Astrocyte (in vitro differentiated cells and primary cell): ENCODE results near the gene SERINC4. TPM values are rescaled to one million over a fixed set of nuclear protein-coding genes. Genes with fewer than 3 reads are reported as not detected.
"Not testable (repeated sequence)": the region's sequence is repeated elsewhere in the genome, so short reads cannot be mapped to it uniquely, and the experiment has no call there.

Experiments
- DNase-seq: peaks from one replicate; pipeline ENCODE4 v3.0.0-alpha.2; 2010; ENCODE audit warnings: low read depth
- FAIRE-seq: peaks from 2 replicates; lab custom pipeline; 2011; peaks lifted over from hg19 to GRCh38; lab: Jason Lieb, UNC
- H2AFZ ChIP-seq: 2 replicates; pipeline ENCODE4 v1.6.0; 2012; ENCODE audit warnings: low read depth, low read length, inconsistent platforms
- H3K27ac ChIP-seq: 2 replicates; pipeline ENCODE4 v1.5.1; 2011; ENCODE audit warnings: low read depth, low read length, inconsistent platforms
- H3K27me3 ChIP-seq: 2 replicates; pipeline ENCODE4 v1.6.0; 2011; ENCODE audit warnings: low read length, inconsistent platforms; ENCODE audit not compliant: insufficient read depth
- H3K36me3 ChIP-seq: 2 replicates; pipeline ENCODE4 v1.5.1; 2011; ENCODE audit warnings: low read length, inconsistent platforms; ENCODE audit not compliant: insufficient read depth
- H3K4me1 ChIP-seq: 2 replicates; pipeline ENCODE4 v1.5.1; 2011; ENCODE audit warnings: low read length, inconsistent platforms; ENCODE audit not compliant: insufficient read depth
- H3K4me2 ChIP-seq: 2 replicates; pipeline ENCODE4 v1.6.0; 2012; ENCODE audit warnings: low read length, inconsistent platforms
- H3K4me3 ChIP-seq: 2 replicates; pipeline ENCODE4 v1.5.1; 2011; ENCODE audit warnings: low read depth, mild to moderate bottlenecking, low read length, inconsistent platforms; ENCODE audit not compliant: insufficient read depth
- H3K79me2 ChIP-seq: 2 replicates; pipeline ENCODE4 v1.6.0; 2012; ENCODE audit warnings: mild to moderate bottlenecking, low read length, inconsistent platforms; ENCODE audit not compliant: insufficient read depth
- H3K9ac ChIP-seq: 2 replicates; pipeline ENCODE4 v1.6.0; 2012; ENCODE audit warnings: mild to moderate bottlenecking, low read length, inconsistent platforms
- H3K9me3 ChIP-seq: 2 replicates; pipeline ENCODE4 v1.5.1; 2012; ENCODE audit warnings: low read depth, mild to moderate bottlenecking, low read length, inconsistent platforms; ENCODE audit not compliant: insufficient read depth
- H4K20me1 ChIP-seq: 2 replicates; pipeline ENCODE4 v1.6.0; 2012; ENCODE audit warnings: low read length, inconsistent platforms; ENCODE audit not compliant: insufficient read depth
- H3K27ac Mint-ChIP-seq: one replicate; pipeline ENCODE4 v1.8.0; 2021; ENCODE audit warnings: mild to moderate bottlenecking, mixed read lengths; ENCODE audit not compliant: unreplicated experiment
- H3K27me3 Mint-ChIP-seq: one replicate; pipeline ENCODE4 v1.8.0; 2021; ENCODE audit warnings: low read depth, mixed read lengths; ENCODE audit not compliant: unreplicated experiment
- H3K36me3 Mint-ChIP-seq: one replicate; pipeline ENCODE4 v1.8.0; 2021; ENCODE audit warnings: low read depth, mixed read lengths; ENCODE audit not compliant: unreplicated experiment
- H3K4me1 Mint-ChIP-seq: one replicate; pipeline ENCODE4 v1.8.0; 2021; ENCODE audit warnings: low read depth, mixed read lengths; ENCODE audit not compliant: unreplicated experiment
- H3K4me3 Mint-ChIP-seq: one replicate; pipeline ENCODE4 v1.8.0; 2021; ENCODE audit warnings: mild to moderate bottlenecking, moderate library complexity, mixed read lengths; ENCODE audit not compliant: unreplicated experiment
- H3K9me3 Mint-ChIP-seq: one replicate; pipeline ENCODE4 v1.8.0; 2021; ENCODE audit warnings: mild to moderate bottlenecking, mixed read lengths; ENCODE audit not compliant: unreplicated experiment
- CTCF ChIP-seq: IDR thresholded peaks from 2 replicates; pipeline ENCODE4 v1.5.1; 2011; ENCODE audit warnings: low read depth, mild to moderate bottlenecking, inconsistent platforms, low read length, moderate library complexity; ENCODE audit not compliant: insufficient read depth
- EZH2 ChIP-seq: IDR thresholded peaks from 2 replicates; pipeline ENCODE4 v1.6.1; 2012; ENCODE audit warnings: mild to moderate bottlenecking, low read length, inconsistent platforms; ENCODE audit not compliant: insufficient read depth
- microRNA-seq: library from miRNA; unstranded; fragments of <30 nt; microRNA quantifications from one replicate; pipeline ENCODE4 v1.2.0, GENCODE V29; 2020
- total RNA-seq: library from RNA; stranded (reverse); gene quantifications from 2 replicates; pipeline ENCODE4 v1.2.1, GENCODE V29; 2021

Gene SERINC4
- total RNA-seq, 1 donor from 2014 or later: 0.30 TPM

GRCh38 chr15:43748376-43748775, 51.6 kb downstream of the SERINC4 start:
- DNase-seq (no peak), FAIRE-seq (no peak)
- H3K4me1 ChIP-seq: peaks cover 16% of the 10 kb centered on the region
- H3K4me2 ChIP-seq: peak overlapping the region; percentile 86
- H3K4me3 Mint-ChIP-seq: peak overlapping the region; percentile 97
- no peaks in the 10 kb centered on the region for H3K9me3 ChIP-seq
- peaks cover 14% of the 10 kb centered on the region for H3K4me1 Mint-ChIP-seq
- H4K20me1 ChIP-seq: peaks cover 64% of the 10 kb centered on the region
- no peak for TF ChIP-seq EZH2
- no peak for TF ChIP-seq CTCF
- H3K4me3 ChIP-seq: peak overlapping the region; percentile 70
- no peak overlapping the region for H2AFZ ChIP-seq
- peaks cover 2% of the 10 kb centered on the region for H3K36me3 Mint-ChIP-seq
- H3K36me3 ChIP-seq: peaks cover 19% of the 10 kb centered on the region
- H3K9ac ChIP-seq: peak overlapping the region; percentile 71
- no peaks in the 10 kb centered on the region for H3K27me3 ChIP-seq
- peaks cover 73% of the 10 kb centered on the region for H3K79me2 ChIP-seq
- H3K9me3 Mint-ChIP-seq: no peaks in the 10 kb centered on the region
- no peak overlapping the region for H3K27ac ChIP-seq
- no peaks in the 10 kb centered on the region for H3K27me3 Mint-ChIP-seq
- H3K27ac Mint-ChIP-seq: no peak overlapping the region

- DNase-seq: peak; percentile 36
- peaks cover 58% of the 10 kb centered on the region for H3K79me2 ChIP-seq
- H3K4me3 ChIP-seq: peak overlapping the region; percentile 70
- H3K9me3 Mint-ChIP-seq, H3K36me3 ChIP-seq, H3K27me3 Mint-ChIP-seq, H3K27me3 ChIP-seq, H3K36me3 Mint-ChIP-seq, H3K4me1 Mint-ChIP-seq, H3K9me3 ChIP-seq, FAIRE-seq: not testable (repeated sequence)
- H3K27ac ChIP-seq: peak overlapping the region; percentile 94
- H3K4me3 Mint-ChIP-seq: peak overlapping the region; percentile 97
- H2AFZ ChIP-seq: peak overlapping the region; percentile 56
- H3K4me1 ChIP-seq: peaks cover 16% of the 10 kb centered on the region
- peak overlapping the region; percentile 98 for H3K9ac ChIP-seq
- H3K27ac Mint-ChIP-seq: peak overlapping the region; percentile 98
- H3K4me2 ChIP-seq: peak overlapping the region; percentile 86
- H4K20me1 ChIP-seq: peaks cover 50% of the 10 kb centered on the region
Observed at GRCh38 chr15:43746903-43747309, 53.1 kb downstream of the SERINC4 start.

- Histone ChIP-seq H3K4me2 (peak within 1 kb of the TSS; percentile 86), H4K20me1 (peaks cover 44% of the 10 kb centered on the region), H3K27ac (peak within 1 kb of the TSS; percentile 94), H3K9ac (peak within 1 kb of the TSS; percentile 98), H3K4me3 (peak within 1 kb of the TSS; percentile 70), H3K4me1 (peaks cover 16% of the 10 kb centered on the region), H2AFZ (peak within 1 kb of the TSS; percentile 80), H3K79me2 (peaks cover 53% of the 10 kb centered on the region)
- H3K27me3 Mint-ChIP-seq, H3K27me3 ChIP-seq, H3K36me3 Mint-ChIP-seq, H3K4me1 Mint-ChIP-seq, H3K9me3 ChIP-seq, H3K9me3 Mint-ChIP-seq, FAIRE-seq, H3K36me3 ChIP-seq: not testable (repeated sequence)
- peak within 1 kb of the TSS; percentile 97 for H3K4me3 Mint-ChIP-seq
- peak within 1 kb of the TSS; percentile 98 for H3K27ac Mint-ChIP-seq
- peak; percentile 80 for DNase-seq
Observed at GRCh38 chr15:43746245-43746902, 53.6 kb downstream of the SERINC4 start, which contains the start of gene PDIA3. Gene PDIA3, plus strand, starts transcription at chr15:43746438. Its CDS starts 102 bp downstream, at chr15:43746540.

Small RNA genes lying within 50 kb of the gene (microRNA-seq; reads per million reads assigned to microRNA genes)
- not detected for gene MIR1282

Other genes starting within 250 kb of the SERINC4 start
- 21.4 and 26.0 TPM in 2 replicates for gene PPIP5K1, start 210.0 kb downstream of the SERINC4 start, total RNA-seq
- gene CKMT1B, start 206.2 kb downstream of the SERINC4 start, total RNA-seq: 0.72 and 0.89 TPM in 2 replicates
- gene STRC, start 181.4 kb downstream of the SERINC4 start, total RNA-seq: 0.25 and 0.29 TPM in 2 replicates
- gene CATSPER2, start 151.4 kb downstream of the SERINC4 start, total RNA-seq: 2.0 and 3.3 TPM in 2 replicates
- gene CKMT1A, start 106.4 kb downstream of the SERINC4 start, total RNA-seq: 1.2 TPM in 2 replicates
- gene PDIA3, start 53.8 kb downstream of the SERINC4 start, total RNA-seq: 777 and 911 TPM in 2 replicates
- gene ELL3, start 23.3 kb downstream of the SERINC4 start, total RNA-seq: 3.2 and 3.8 TPM in 2 replicates
- 933 and 945 TPM in 2 replicates for gene SERF2, start 7.9 kb downstream of the SERINC4 start, total RNA-seq
- gene HYPK, start 379 bp upstream of the SERINC4 start, total RNA-seq: 13.7 and 15.7 TPM in 2 replicates
- gene MFAP1, start 24.5 kb upstream of the SERINC4 start, total RNA-seq: 33.1 and 35.2 TPM in 2 replicates
- gene WDR76, start 26.8 kb upstream of the SERINC4 start, total RNA-seq: 0.73 and 1.0 TPM in 2 replicates